A549 treated with AZD9567 at 1 μM for 4 hours (cell line): ENCODE measurements around the gene RGL4. TPM values are rescaled to one million over a fixed set of nuclear protein-coding genes. Genes with fewer than 3 reads are reported as not detected.

Experiments used
- total RNA-seq: library from RNA; stranded (reverse); fragments of 200-300 nt; extraction: Qiagen RNA extraction; gene quantifications from 5 replicates; pipeline ENCODE4 v1.2.3, GENCODE V29; 2022; ENCODE audit not compliant: insufficient read depth

The RGL4 gene, protein sequence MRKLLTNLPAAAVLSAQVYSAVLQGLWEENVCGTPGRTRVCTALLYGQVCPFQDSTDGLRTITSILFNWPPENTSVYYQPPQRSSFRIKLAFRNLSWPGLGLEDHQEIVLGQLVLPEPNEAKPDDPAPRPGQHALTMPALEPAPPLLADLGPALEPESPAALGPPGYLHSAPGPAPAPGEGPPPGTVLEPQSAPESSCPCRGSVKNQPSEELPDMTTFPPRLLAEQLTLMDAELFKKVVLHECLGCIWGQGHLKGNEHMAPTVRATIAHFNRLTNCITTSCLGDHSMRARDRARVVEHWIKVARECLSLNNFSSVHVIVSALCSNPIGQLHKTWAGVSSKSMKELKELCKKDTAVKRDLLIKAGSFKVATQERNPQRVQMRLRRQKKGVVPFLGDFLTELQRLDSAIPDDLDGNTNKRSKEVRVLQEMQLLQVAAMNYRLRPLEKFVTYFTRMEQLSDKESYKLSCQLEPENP
- not detected in 5 replicates for total RNA-seq

DNA sequence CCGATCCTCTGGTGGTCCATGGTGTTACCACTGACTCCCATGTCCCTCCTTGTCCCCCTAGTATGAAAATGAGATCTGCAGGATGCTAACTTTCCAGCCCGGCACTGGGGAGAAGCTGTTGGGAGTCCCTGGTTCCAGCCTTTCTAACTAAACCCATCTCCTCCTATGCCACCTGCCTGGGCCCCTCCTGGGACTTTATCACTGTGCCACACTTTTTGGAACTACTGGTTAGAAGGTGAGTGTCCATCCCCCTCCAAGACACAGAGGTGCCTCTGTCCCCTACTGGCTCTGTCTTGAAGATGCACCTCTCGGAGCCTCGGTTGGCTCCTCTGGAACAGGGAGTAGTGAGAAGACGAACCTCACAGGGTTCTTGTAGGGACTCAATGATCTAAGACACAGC is at the start of gene RGL4:
Gene RGL4, plus strand, starts transcription at position 301 of the 400 bp plus-strand sequence. CDS start 1,018 bp downstream, outside the sequence.

Other genes with a start within 250 kb of the RGL4 start
- gene IGLL1, start 110.7 kb upstream of the RGL4 start, total RNA-seq, result not detected in 5 replicates
- gene DRICH1, start 58.7 kb upstream of the RGL4 start, total RNA-seq, result 0.12 to 0.39 TPM (median 0.21 TPM) in 4 of 5 replicates, not detected in the other
- 0.36 to 1.1 TPM (median 1.0 TPM) in 5 replicates for gene ZNF70, start 60.1 kb downstream of the RGL4 start, total RNA-seq
- 0.56 to 1.2 TPM (median 0.66 TPM) in 4 of 5 replicates, not detected in the other for gene VPREB3, start 63.4 kb downstream of the RGL4 start, total RNA-seq
- not detected in 5 replicates for gene C22orf15, start 72.0 kb downstream of the RGL4 start, total RNA-seq
- gene CHCHD10, start 77.0 kb downstream of the RGL4 start, total RNA-seq, result 84.4 to 197 TPM (median 181 TPM) in 5 replicates
- 0.12 to 0.26 TPM (median 0.21 TPM) in 4 of 5 replicates, not detected in the other for gene MMP11, start 81.8 kb downstream of the RGL4 start, total RNA-seq
- 49.4 to 57.1 TPM (median 50.0 TPM) in 5 replicates for gene SMARCB1, start 96.0 kb downstream of the RGL4 start, total RNA-seq
- 0.30 to 4.7 TPM (median 0.61 TPM) in 5 replicates for gene DERL3, start 148.0 kb downstream of the RGL4 start, total RNA-seq
- 9.0 to 12.3 TPM (median 10.4 TPM) in 5 replicates for gene SLC2A11, start 166.9 kb downstream of the RGL4 start, total RNA-seq
- 502 to 954 TPM (median 909 TPM) in 5 replicates for gene MIF, start 203.4 kb downstream of the RGL4 start, total RNA-seq